HepG2 (cell line): ENCODE data around the gene KLHDC1. TPM values are rescaled to one million over a fixed set of nuclear protein-coding genes. Genes with fewer than 3 reads are reported as not detected.

Experiments
- ARID5B ChIP-seq: IDR thresholded peaks from 2 replicates; pipeline ENCODE4 v1.4.0; 2020; ENCODE audit warnings: mild to moderate bottlenecking, missing genetic modification reagents
- CEBPB ChIP-seq: IDR thresholded peaks from 2 replicates; pipeline ENCODE4 v1.6.1; 2011; ENCODE audit warnings: low read depth, low read length, improper control_type of control experiment, borderline replicate concordance
- FOXP1 ChIP-seq, 2 experiments: fragments of 450-650 bp in 1 of 2; IDR thresholded peaks; 2 replicates each; pipeline ENCODE4 v1.6.1; 2017 to 2018; ENCODE audit warnings: antibody characterized with exemption in 1 of 2
- GLI4 ChIP-seq: sonication (generic); formaldehyde crosslinking; IDR thresholded peaks from 2 replicates; pipeline ENCODE4 v1.5.1; 2020; ENCODE audit warnings: missing genetic modification reagents, mild to moderate bottlenecking, moderate library complexity, borderline replicate concordance
- HMG20A ChIP-seq: IDR thresholded peaks from 2 replicates; pipeline ENCODE4 v1.6.1; 2016; ENCODE audit warnings: borderline replicate concordance
- HOMEZ ChIP-seq: IDR thresholded peaks from 2 replicates; pipeline ENCODE4 v1.6.1; 2016; ENCODE audit warnings: low read depth
- HOXA3 ChIP-seq: sonication (generic); formaldehyde crosslinking; IDR thresholded peaks from 2 replicates; pipeline ENCODE4 v1.5.0; 2020; ENCODE audit warnings: missing genetic modification reagents
- IRF1 ChIP-seq: sonication (generic); formaldehyde crosslinking; IDR thresholded peaks from 2 replicates; pipeline ENCODE4 v1.4.0; 2020; ENCODE audit warnings: low read depth, mild to moderate bottlenecking, missing genetic modification reagents
- ISX ChIP-seq: sonication (generic); formaldehyde crosslinking; conservative IDR thresholded peaks from 2 replicates; pipeline ENCODE4 v1.5.0; 2020; ENCODE audit warnings: missing genetic modification reagents
- KDM1A ChIP-seq: IDR thresholded peaks from 2 replicates; pipeline ENCODE4 v1.6.1; 2016; ENCODE audit warnings: missing compliant biosample characterization
- MAFF ChIP-seq: IDR thresholded peaks from 2 replicates; pipeline ENCODE4 v1.6.1; 2011; ENCODE audit warnings: low read depth, low read length, improper control_type of control experiment
- PHF20 ChIP-seq: sonication (generic); formaldehyde crosslinking; IDR thresholded peaks from 2 replicates; pipeline ENCODE4 v1.5.0; 2020; ENCODE audit warnings: mild to moderate bottlenecking, missing genetic modification reagents
- PITX1 ChIP-seq: sonication (generic); formaldehyde crosslinking; IDR thresholded peaks from 2 replicates; pipeline ENCODE4 v1.5.1; 2020; ENCODE audit warnings: mild to moderate bottlenecking, missing genetic modification reagents
- RFXAP ChIP-seq: sonication (generic); formaldehyde crosslinking; IDR thresholded peaks from 2 replicates; pipeline ENCODE4 v1.4.0; 2020; ENCODE audit warnings: missing genetic modification reagents, borderline replicate concordance
- SMARCE1 ChIP-seq: fragments of 450-650 bp; IDR thresholded peaks from 2 replicates; pipeline ENCODE4 v1.6.1; 2017; ENCODE audit warnings: borderline replicate concordance
- SNAI1 ChIP-seq: sonication (generic); formaldehyde crosslinking; IDR thresholded peaks from 2 replicates; pipeline ENCODE4 v1.5.0; 2020; ENCODE audit warnings: mild to moderate bottlenecking, missing genetic modification reagents, borderline replicate concordance
- SP5 ChIP-seq: IDR thresholded peaks from 2 replicates; pipeline ENCODE4 v1.6.1; 2016; ENCODE audit warnings: low read depth, borderline replicate concordance
- TCF7L2 ChIP-seq: IDR thresholded peaks from 2 replicates; pipeline ENCODE4 v1.6.1; 2011; ENCODE audit warnings: mild to moderate bottlenecking, low read depth, low read length, moderate library complexity
- ZBTB8A ChIP-seq: sonication (generic); formaldehyde crosslinking; IDR thresholded peaks from 2 replicates; pipeline ENCODE4 v1.4.0; 2020; ENCODE audit warnings: mild to moderate bottlenecking, low read depth, missing genetic modification reagents, borderline replicate concordance
- ZNF44 ChIP-seq: sonication (generic); formaldehyde crosslinking; IDR thresholded peaks from 2 replicates; pipeline ENCODE4 v1.5.1; 2020; ENCODE audit warnings: mild to moderate bottlenecking, missing genetic modification reagents
- ZNF460 ChIP-seq: sonication (generic); formaldehyde crosslinking; IDR thresholded peaks from 2 replicates; pipeline ENCODE4 v1.5.1; 2020; ENCODE audit warnings: missing genetic modification reagents, mild to moderate bottlenecking, borderline replicate concordance
- ZNF597 ChIP-seq: sonication (generic); formaldehyde crosslinking; IDR thresholded peaks from 2 replicates; pipeline ENCODE4 v1.5.0; 2020; ENCODE audit warnings: missing genetic modification reagents
- ZNF792 ChIP-seq: IDR thresholded peaks from 2 replicates; pipeline ENCODE4 v1.6.1; 2016
- ZNF891 ChIP-seq: sonication (generic); formaldehyde crosslinking; IDR thresholded peaks from 2 replicates; pipeline ENCODE4 v1.5.0; 2020; ENCODE audit warnings: mild to moderate bottlenecking, missing genetic modification reagents
- polyA plus RNA-seq, 8 experiments: library from polyadenylated mRNA; depleted of rRNA in 3 of 8; stranded (reverse) in 7 of 8; unstranded in 1 of 8; fragments of >200 nt; fragmentation: Illumina TruSeq in 4 of 8; extraction: Trizol in 4 of 8; gene quantifications; 2 replicates each; pipeline versions ENCODE4 v1.2.1 to v1.2.3, GENCODE V29; 2011 to 2016; ENCODE audit warnings: low read depth in 4 of 8, missing spikeins in 1 of 8, mixed read lengths in 1 of 8; ENCODE audit not compliant: insufficient read depth in 1 of 8
- total RNA-seq, 5 experiments: library from RNA; depleted of rRNA; stranded (reverse); fragments of >200 nt; fragmentation: Illumina TruSeq; extraction: Trizol; gene quantifications; 2 replicates each; pipeline ENCODE4 v1.2.3, GENCODE V29; 2016; ENCODE audit warnings: low read depth in 1 of 5

Gene KLHDC1
- total and polyA plus RNA-seq, 2 of the 13 experiments (the other 11 are each of a cell fraction or from before 2014, with no cell fraction given): 0.11 TPM; not detected in 1

- TF ChIP-seq ZNF597 (CRISPR knock-in tag): 0 out of 2 replicates have a peak, but pooled peaks have one; percentile 4
- no peak for TF ChIP-seq KDM1A (CRISPR knock-in tag)
- peak; percentile 60 for TF ChIP-seq ARID5B (CRISPR knock-in tag)
- TF ChIP-seq HOXA3 (CRISPR knock-in tag): peak; percentile 93; the same call in 1 of the 2 replicates
- no peak for TF ChIP-seq ZNF44 (CRISPR knock-in tag)
- no peak; the same call in 1 of the 2 replicates for TF ChIP-seq ZNF792 (CRISPR knock-in tag)
- no peak for TF ChIP-seq FOXP1 (IDR thresholded peaks at IDR 0.05)
- peak; percentile 58; the same call in 1 of the 2 replicates for TF ChIP-seq FOXP1 (CRISPR knock-in tag; IDR thresholded peaks at IDR 0.05)
- no peak for TF ChIP-seq ISX (CRISPR knock-in tag)
- peak; percentile 25; the same call in 1 of the 2 replicates for TF ChIP-seq PITX1 (CRISPR knock-in tag)
- TF ChIP-seq RFXAP: peak; percentile 6; the same call in 1 of the 2 replicates
- no peak for TF ChIP-seq ZNF891 (CRISPR knock-in tag)
- TF ChIP-seq SMARCE1: no peak
- no peak for TF ChIP-seq HOMEZ (CRISPR knock-in tag)
- TF ChIP-seq IRF1 (CRISPR knock-in tag): no peak
- no peak for TF ChIP-seq MAFF
- TF ChIP-seq HMG20A (CRISPR knock-in tag): 0 out of 2 replicates have a peak, but pooled peaks have one; percentile 6
- TF ChIP-seq SP5 (CRISPR knock-in tag): peak; percentile 73; the same call in 1 of the 2 replicates
- TF ChIP-seq ZBTB8A: no peak
- TF ChIP-seq TCF7L2: no peak
- TF ChIP-seq PHF20 (CRISPR knock-in tag): no peak
- no peak for TF ChIP-seq ZNF460
- TF ChIP-seq GLI4 (CRISPR knock-in tag): no peak
- no peak for TF ChIP-seq CEBPB
- TF ChIP-seq SNAI1 (CRISPR knock-in tag): peak; percentile 14; the same call in 1 of the 2 replicates
These were observed 74.8 kb downstream of the KLHDC1 start, which contains the start of gene KLHDC2 (continued) for GRCh38 chr14:49767571-49768300.
